ENCODE data around the gene NSF.

The NSF gene

GRCh38 chr17:46717999-46718398 lies 127.5 kb downstream of the NSF start:
- no peak for DNase-seq (ENCODE audit: low read depth in 3 of 3)

DNA sequence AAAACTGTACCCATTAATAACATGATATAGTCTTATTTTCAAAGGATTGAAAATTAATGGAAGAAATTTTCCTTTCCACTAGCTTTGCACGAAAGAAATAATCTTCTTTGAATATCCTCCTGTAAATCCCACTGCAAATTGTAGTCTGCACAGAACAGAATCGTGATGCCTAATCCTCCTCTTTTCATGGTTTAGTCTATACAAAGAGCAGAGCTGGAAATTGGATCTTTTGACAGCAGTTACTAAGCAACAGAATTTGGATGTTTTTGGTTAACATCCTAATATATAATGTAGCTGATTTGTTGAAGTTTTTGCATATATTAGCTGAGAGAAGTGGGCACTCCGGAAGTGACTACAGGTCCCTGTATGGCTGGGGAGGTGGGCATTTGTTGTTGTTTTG lies 129.4 kb downstream of the NSF start:
- DNase-seq (ENCODE audit: low read depth in 3 of 3): no peak

DNA sequence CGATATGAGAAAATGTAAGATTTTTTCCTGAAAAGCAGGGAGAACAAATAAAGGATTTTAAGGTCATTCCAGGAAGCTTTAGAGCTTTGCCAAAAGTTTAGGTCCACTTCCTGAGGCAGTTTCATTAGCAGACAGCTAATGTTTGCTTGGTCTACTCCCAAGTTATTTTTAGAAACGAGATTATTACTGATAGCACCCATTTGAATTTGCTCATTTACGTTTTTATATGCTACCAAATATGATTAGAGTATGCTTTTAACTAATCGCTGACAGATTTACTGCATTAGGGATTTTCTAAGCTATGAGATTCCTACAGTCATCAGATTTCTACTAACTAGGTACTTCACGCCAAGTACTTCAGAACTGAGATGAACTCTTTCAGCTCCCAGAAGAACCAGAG lies 129.9 kb downstream of the NSF start:
- DNase-seq (ENCODE audit: low read depth in 3 of 3): no peak

GRCh38 chr17:46722662-46723285 lies 132.3 kb downstream of the NSF start:
- no peak for DNase-seq (ENCODE audit: low read depth in 3 of 3)

DNA sequence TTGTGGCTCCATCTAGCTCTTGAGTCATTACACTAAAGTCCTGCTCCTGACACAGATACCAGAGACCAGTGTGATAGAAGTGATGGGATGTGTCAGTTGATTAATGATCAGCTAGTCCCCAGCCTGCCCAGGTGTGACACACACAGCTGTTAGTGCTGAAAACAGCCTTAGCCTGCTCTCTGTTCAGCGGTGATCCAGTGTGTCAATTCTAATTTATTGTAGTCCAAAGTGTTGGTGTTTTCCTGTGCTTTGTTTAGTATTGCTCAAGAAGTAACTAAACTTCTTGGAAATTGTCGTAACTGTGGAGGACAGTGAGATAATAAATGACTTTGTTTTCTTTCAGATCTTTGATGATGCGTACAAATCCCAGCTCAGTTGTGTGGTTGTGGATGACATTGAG lies 135.7 kb downstream of the NSF start:
- DNase-seq (ENCODE audit: low read depth in 3 of 3): no peak

GRCh38 chr17:46727572-46728348 lies 137.3 kb downstream of the NSF start:
- no peak for DNase-seq (ENCODE audit: low read depth in 3 of 3)

DNA sequence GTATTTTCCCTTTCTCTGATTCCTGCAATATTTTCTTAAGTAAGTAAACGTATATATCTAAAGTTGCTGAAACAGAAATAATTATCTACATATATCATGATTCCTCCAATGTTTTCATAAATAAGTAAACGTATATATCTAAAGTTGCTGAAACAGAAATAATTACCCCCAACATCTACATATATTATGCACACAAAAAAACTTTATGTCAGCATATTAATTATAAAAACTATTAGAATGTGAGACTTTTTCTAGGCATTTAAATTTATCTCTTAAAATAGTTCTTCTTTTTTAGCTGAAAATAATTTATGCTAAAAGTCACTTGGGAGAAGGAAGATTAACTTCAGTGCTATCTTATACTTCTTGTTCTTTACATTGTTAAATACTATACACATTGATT lies 139.6 kb downstream of the NSF start:
- DNase-seq (ENCODE audit: low read depth in 3 of 3): no peak

DNA sequence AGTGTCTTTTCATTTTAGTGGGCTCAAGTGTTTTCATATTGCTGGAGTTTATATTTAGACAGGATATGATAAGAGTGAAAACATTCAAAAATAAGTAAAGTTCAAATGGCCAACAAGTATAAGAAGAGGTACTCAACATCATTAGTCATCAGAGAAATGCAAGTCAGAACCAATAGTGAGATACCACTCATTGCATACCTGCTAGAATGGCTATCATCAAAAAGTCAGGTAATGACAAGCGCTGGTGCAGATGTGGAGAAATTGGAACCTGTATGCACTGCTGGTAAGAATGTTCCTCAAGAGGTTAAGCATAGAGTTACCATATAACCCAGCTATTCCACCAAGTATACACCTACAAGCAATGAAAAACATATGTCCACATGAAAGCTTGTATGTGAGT lies 140.2 kb downstream of the NSF start:
- no peak for DNase-seq (ENCODE audit: low read depth in 3 of 3)

GRCh38 chr17:46732160-46732559 lies 141.7 kb downstream of the NSF start:
- DNase-seq (ENCODE audit: low read depth in 3 of 3): no peak

- no peak for DNase-seq (ENCODE audit: low read depth in 3 of 3)
Observed at GRCh38 chr17:46732754-46733398, 142.4 kb downstream of the NSF start.

- DNase-seq (ENCODE audit: low read depth in 3 of 3): no peak
Observed at GRCh38 chr17:46733837-46734475, 143.5 kb downstream of the NSF start.

- DNase-seq (ENCODE audit: low read depth in 3 of 3): no peak
Observed at GRCh38 chr17:46736100-46736499, 145.6 kb downstream of the NSF start.

GRCh38 chr17:46737326-46737725 lies 146.9 kb downstream of the NSF start:
- no peak for DNase-seq (ENCODE audit: low read depth in 3 of 3)

DNA sequence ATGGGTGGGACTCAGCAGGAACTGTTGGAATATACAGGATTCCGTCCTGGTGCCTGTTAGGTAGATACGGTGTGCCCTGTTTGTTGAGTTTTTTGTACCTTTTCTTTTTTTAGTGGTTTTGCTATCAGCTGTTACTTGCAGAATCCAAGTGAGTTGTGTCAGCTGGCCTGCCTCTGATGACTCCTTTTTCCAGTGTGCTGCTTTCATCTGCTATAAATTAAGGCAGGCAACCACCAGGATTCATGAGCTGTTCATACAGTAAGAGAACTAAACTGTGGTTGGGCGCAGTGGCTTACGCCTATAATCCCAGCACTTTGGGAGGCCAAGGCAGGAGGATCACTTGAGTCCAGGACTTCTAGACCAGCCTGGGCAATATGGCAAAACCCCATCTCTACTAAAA lies 148.1 kb downstream of the NSF start:
- DNase-seq (ENCODE audit: low read depth in 3 of 3): no peak

DNA sequence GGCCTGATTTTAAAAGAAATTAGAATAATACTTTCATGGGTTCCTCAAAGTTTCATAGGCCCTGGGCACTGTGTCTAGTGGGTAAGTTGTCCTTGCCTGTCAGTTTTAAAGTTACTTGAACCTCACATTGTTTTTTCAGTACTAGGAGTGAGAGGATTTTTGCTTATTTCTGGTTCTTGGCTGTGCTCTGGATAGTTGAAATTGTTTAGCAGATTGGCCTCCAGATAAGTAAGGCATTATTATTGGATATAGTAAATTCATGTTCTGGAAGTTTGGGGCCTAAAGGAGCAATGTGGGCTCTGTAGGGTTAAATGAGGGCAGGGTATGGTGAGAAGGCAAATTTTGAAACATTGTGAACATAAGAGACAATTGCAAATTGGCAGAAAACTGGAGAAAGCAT lies 149.5 kb downstream of the NSF start:
- DNase-seq (ENCODE audit: low read depth in 3 of 3): no peak

DNA sequence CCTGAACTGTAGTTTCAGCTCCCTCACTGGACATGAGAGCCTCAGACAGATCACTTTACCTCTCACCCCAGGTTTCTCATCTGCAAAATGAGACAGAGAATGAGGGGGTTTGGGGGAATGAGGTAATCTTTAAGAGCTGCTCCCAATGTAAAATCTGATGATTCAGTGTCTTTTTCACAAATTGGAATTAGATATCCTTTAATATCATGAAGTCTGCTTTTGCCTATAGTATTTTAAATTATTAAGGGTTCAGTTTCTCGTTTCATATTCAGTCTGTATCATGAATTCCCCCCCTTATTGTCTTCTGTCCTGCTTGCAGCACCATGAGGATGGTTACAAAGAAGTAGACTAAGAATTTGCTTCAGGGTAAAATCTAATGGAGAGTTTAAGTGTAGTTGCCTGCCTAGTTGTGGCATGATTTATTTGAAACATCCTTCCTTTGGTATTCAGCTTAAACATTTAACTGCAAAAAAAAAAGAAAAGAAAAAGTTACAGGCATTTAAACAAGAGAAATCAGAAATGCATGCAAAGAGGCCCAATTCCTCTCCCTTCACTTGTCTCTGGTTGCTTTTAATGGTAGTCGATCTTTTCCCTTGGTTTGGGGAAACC lies 150.8 kb downstream of the NSF start:
- DNase-seq (ENCODE audit: low read depth in 3 of 3): no peak

- DNase-seq (ENCODE audit: low read depth in 3 of 3): peak in 1 of 3 donors; percentile 2
Observed at GRCh38 chr17:46742565-46743270, 152.2 kb downstream of the NSF start.

- no peak for DNase-seq (ENCODE audit: low read depth in 3 of 3)
Observed at GRCh38 chr17:46744441-46744840, 154.0 kb downstream of the NSF start.

GRCh38 chr17:46745376-46745775 lies 154.9 kb downstream of the NSF start:
- DNase-seq (ENCODE audit: low read depth in 3 of 3): no peak

GRCh38 chr17:46751425-46751824 lies 161.0 kb downstream of the NSF start:
- DNase-seq (ENCODE audit: low read depth in 3 of 3): no peak

GRCh38 chr17:46753776-46754175 lies 163.3 kb downstream of the NSF start:
- no peak for DNase-seq (ENCODE audit: low read depth in 3 of 3)
